Spinal cord (tissue), 10 donors: ENCODE data around the gene PRKCE. TPM values are rescaled to one million over a fixed set of nuclear protein-coding genes. Genes with fewer than 3 reads are reported as not detected.
"Not testable (repeated sequence)": the region's sequence is repeated elsewhere in the genome, so short reads cannot be mapped to it uniquely, and the experiment has no call there.

Source experiments
- DNase-seq, 6 donors: peaks; one replicate each; pipeline versions ENCODE4 v3.0.0 to v3.0.0-alpha.2; 2013 to 2015; ENCODE audit warnings: low spot score in 6 of 6, low read depth in 4 of 6
- H3K27ac ChIP-seq: one replicate; pipeline ENCODE4 v1.5.1; 2013; ENCODE audit warnings: low read depth, low read length, control low read depth
- H3K27me3 ChIP-seq: one replicate; pipeline ENCODE4 v1.6.1; 2013; ENCODE audit warnings: low read length; ENCODE audit not compliant: control insufficient read depth, insufficient read depth
- H3K36me3 ChIP-seq: one replicate; pipeline ENCODE4 v1.6.1; 2013; ENCODE audit warnings: low read length; ENCODE audit not compliant: control insufficient read depth, insufficient read depth
- H3K4me1 ChIP-seq: one replicate; pipeline ENCODE4 v1.6.1; 2013; ENCODE audit warnings: low read length; ENCODE audit not compliant: control insufficient read depth, insufficient read depth
- H3K4me3 ChIP-seq: one replicate; pipeline ENCODE4 v1.5.1; 2013; ENCODE audit warnings: low read depth, low read length, control low read depth
- H3K9me3 ChIP-seq: one replicate; pipeline ENCODE4 v1.6.1; 2013; ENCODE audit warnings: low read length; ENCODE audit not compliant: control insufficient read depth, insufficient read depth
- WGBS: methylation state at CpG from one replicate; pipeline ENCODE4 v1.1.5; 2013; ENCODE audit warnings: missing lambda C conversion rate; ENCODE audit not compliant: insufficient coverage; 5-methylcytosine and 5-hydroxymethylcytosine counted together
- polyA plus RNA-seq, 2 donors: library from polyadenylated mRNA; unstranded; fragments of 120-200 nt; gene quantifications; one replicate each; pipeline ENCODE4 v1.2.1, GENCODE V29; 2013; ENCODE audit not compliant: insufficient read length in 2 of 2
- total RNA-seq, 2 donors: library from RNA; depleted of rRNA in 1 of 2; stranded (reverse); fragments of 120-200 nt in 1 of 2; fragments of >200 nt in 1 of 2; gene quantifications; one replicate each; pipeline versions ENCODE4 v1.2.3 to v1.2.4, GENCODE V29; 2013 to 2014
- donor health status: healthy.

PRKCE gene
- total and polyA plus RNA-seq, 4 donors: 22.9 to 48.5 (median 37.4) TPM

DNA sequence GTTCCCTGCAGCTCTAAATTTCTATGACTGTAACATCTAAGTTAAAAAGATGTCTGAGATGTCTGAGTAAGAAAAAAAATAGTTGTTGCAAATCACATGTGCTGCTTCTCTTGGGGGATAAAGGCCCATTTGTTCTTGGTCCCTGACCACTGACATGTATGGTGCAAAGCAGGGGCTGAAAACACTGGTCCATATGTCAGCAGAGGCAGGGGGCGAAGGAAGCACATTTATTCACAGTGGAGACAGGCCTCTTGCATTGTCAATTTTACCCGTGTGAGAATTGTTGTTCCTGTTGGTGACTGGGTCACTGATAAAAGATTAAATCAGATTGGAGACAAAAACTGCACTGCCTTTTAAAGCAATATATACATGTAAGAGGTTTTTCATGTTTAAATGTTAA, 38.8 kb downstream of the PRKCE start:
- peaks cover 10% of the 10 kb centered on the region for H3K4me1 ChIP-seq
- no peak overlapping the region for H3K27ac ChIP-seq
- no peaks in the 10 kb centered on the region for H3K9me3 ChIP-seq
- WGBS: 33% methylated on average over 1 of the region's 2 CpGs
- H3K27me3 ChIP-seq: no peaks in the 10 kb centered on the region
- peak in 3 of 6 donors; percentile 19 to 64 (median 57) for DNase-seq
- no peak overlapping the region for H3K4me3 ChIP-seq
- no peaks in the 10 kb centered on the region for H3K36me3 ChIP-seq

GRCh38 chr2:45691171-45691999, 39.9 kb downstream of the PRKCE start:
- 56% methylated on average over 6 of the region's 12 CpGs for WGBS
- no peaks in the 10 kb centered on the region for H3K27me3 ChIP-seq
- no peak overlapping the region for H3K27ac ChIP-seq
- no peaks in the 10 kb centered on the region for H3K36me3 ChIP-seq
- H3K4me3 ChIP-seq: no peak overlapping the region
- peaks cover 10% of the 10 kb centered on the region for H3K4me1 ChIP-seq
- no peak for DNase-seq
- no peaks in the 10 kb centered on the region for H3K9me3 ChIP-seq

- H3K27ac ChIP-seq: no peak overlapping the region
- no peak for DNase-seq
- no peak overlapping the region for H3K4me3 ChIP-seq
- H3K36me3 ChIP-seq: no peaks in the 10 kb centered on the region
- no peaks in the 10 kb centered on the region for H3K27me3 ChIP-seq
- no peaks in the 10 kb centered on the region for H3K9me3 ChIP-seq
- peaks cover 10% of the 10 kb centered on the region for H3K4me1 ChIP-seq
- WGBS: 94% methylated on average over 3 of the region's 4 CpGs
Observed at GRCh38 chr2:45692566-45692965, 41.1 kb downstream of the PRKCE start.

GRCh38 chr2:45695480-45696007, 44.1 kb downstream of the PRKCE start:
- not testable (repeated sequence) for H3K9me3 ChIP-seq, DNase-seq, H3K27me3 ChIP-seq, H3K36me3 ChIP-seq, H3K4me3 ChIP-seq, H3K27ac ChIP-seq
- peaks cover 28% of the 10 kb centered on the region for H3K4me1 ChIP-seq
- 100% methylated on average over 4 of the region's 7 CpGs for WGBS

DNA sequence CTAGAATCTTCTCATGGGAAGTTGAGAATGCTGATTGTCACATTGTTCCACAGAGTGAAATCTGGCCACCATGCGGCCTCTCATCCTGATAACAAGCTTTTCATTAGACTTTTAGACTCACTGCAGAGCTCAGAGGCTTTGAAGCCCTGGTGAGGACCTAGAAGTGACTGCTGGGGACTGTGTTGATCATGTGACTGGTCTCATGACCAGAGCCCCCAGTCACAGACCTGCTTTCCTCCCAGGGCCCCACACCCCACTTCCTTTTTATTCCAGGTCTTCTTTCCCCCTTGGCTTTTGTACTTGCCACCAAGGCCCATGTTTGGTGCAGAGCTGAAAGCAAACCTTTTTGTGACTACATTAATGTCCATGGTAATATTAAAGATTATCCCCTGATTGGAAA, 45.2 kb downstream of the PRKCE start:
- H3K36me3 ChIP-seq: no peaks in the 10 kb centered on the region
- H3K27ac ChIP-seq: no peak overlapping the region
- no peak for DNase-seq

DNA sequence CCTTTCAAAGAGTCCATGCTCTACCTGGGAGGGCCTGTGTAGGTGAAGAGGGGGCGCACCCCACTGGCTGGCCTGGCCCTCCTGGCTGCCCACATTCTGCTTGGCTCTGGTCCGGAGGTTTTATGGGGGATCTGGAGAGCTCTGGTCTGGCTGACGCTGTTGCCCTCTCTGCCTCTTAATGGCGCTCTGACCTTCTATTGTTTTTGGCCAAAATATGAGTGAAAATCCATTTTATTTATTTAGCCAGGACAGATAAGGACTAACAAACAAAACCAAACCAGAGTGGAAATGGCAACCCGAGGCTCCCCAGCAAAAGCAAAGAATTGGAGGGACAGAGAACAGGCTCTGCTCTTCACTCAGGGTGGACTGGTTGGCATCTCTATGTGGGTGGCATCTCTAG, 45.7 kb downstream of the PRKCE start:
- DNase-seq: no peak
- Histone ChIP-seq H3K9me3 (no peaks in the 10 kb centered on the region), H3K27ac (no peak overlapping the region), H3K36me3 (no peaks in the 10 kb centered on the region), H3K4me1 (peaks cover 18% of the 10 kb centered on the region), H3K4me3 (no peak overlapping the region), H3K27me3 (no peaks in the 10 kb centered on the region)
- WGBS: 70% methylated on average over 2 of the region's 5 CpGs

More for the DNA sequence above, 45.2 kb downstream of the PRKCE start:
- WGBS: no CpG with 5 or more reads among the region's 1 CpG
- Histone ChIP-seq H3K27me3 (no peaks in the 10 kb centered on the region), H3K4me1 (peaks cover 18% of the 10 kb centered on the region), H3K4me3 (no peak overlapping the region), H3K9me3 (no peaks in the 10 kb centered on the region)

- Histone ChIP-seq H3K4me3 (no peak overlapping the region), H3K27me3 (no peaks in the 10 kb centered on the region), H3K9me3 (no peaks in the 10 kb centered on the region), H3K36me3 (no peaks in the 10 kb centered on the region), H3K27ac (no peak overlapping the region), H3K4me1 (peaks cover 18% of the 10 kb centered on the region)
- no peak for DNase-seq
Observed at GRCh38 chr2:45698554-45698953, 47.1 kb downstream of the PRKCE start.

- no peaks in the 10 kb centered on the region for H3K27me3 ChIP-seq
- no peak overlapping the region for H3K4me3 ChIP-seq
- peaks cover 18% of the 10 kb centered on the region for H3K4me1 ChIP-seq
- DNase-seq: no peak
- 19% methylated on average over 4 of the region's 7 CpGs for WGBS
- no peaks in the 10 kb centered on the region for H3K36me3 ChIP-seq
- no peaks in the 10 kb centered on the region for H3K9me3 ChIP-seq
- no peak overlapping the region for H3K27ac ChIP-seq
Observed at GRCh38 chr2:45699032-45699658, 47.7 kb downstream of the PRKCE start.

- Histone ChIP-seq H3K9me3 (no peaks in the 10 kb centered on the region), H3K36me3 (no peaks in the 10 kb centered on the region), H3K27ac (no peak overlapping the region), H3K4me3 (no peak overlapping the region), H3K27me3 (no peaks in the 10 kb centered on the region), H3K4me1 (peaks cover 18% of the 10 kb centered on the region)
- WGBS: 95% methylated on average over 7 of the region's 10 CpGs
- DNase-seq: no peak
Observed at GRCh38 chr2:45700407-45701013, 49.0 kb downstream of the PRKCE start.
